HepG2 (cell line): ENCODE measurements around the gene UBE2O. TPM values are rescaled to one million over a fixed set of nuclear protein-coding genes. Genes with fewer than 3 reads are reported as not detected.

Source experiments
- ATF5 ChIP-seq: sonication (generic); formaldehyde crosslinking; IDR thresholded peaks from 2 replicates; pipeline ENCODE4 v1.4.0; 2020; ENCODE audit warnings: mild to moderate bottlenecking, low read depth, missing genetic modification reagents
- DZIP1 ChIP-seq: sonication (generic); formaldehyde crosslinking; IDR thresholded peaks from 2 replicates; pipeline ENCODE4 v1.5.0; 2020; ENCODE audit warnings: mild to moderate bottlenecking, missing genetic modification reagents
- ELF1 ChIP-seq: sonication (generic); formaldehyde crosslinking; IDR thresholded peaks from 2 replicates; pipeline ENCODE4 v1.4.0; 2020; ENCODE audit warnings: missing genetic modification reagents
- MXD1 ChIP-seq: sonication (generic); formaldehyde crosslinking; IDR thresholded peaks from 2 replicates; pipeline ENCODE4 v1.4.0; 2020; ENCODE audit warnings: mild to moderate bottlenecking, missing genetic modification reagents
- NFE2L2 ChIP-seq: fragments of 150-350 bp; IDR thresholded peaks from 2 replicates; pipeline ENCODE4 v1.6.1; 2014; ENCODE audit warnings: low read length
- SMARCC2 ChIP-seq: fragments of 450-650 bp; IDR thresholded peaks from 2 replicates; pipeline ENCODE4 v1.6.1; 2017; ENCODE audit warnings: antibody characterized with exemption, mild to moderate bottlenecking
- ZNF142 ChIP-seq: sonication (generic); formaldehyde crosslinking; IDR thresholded peaks from 2 replicates; pipeline ENCODE4 v1.4.0; 2020; ENCODE audit warnings: missing genetic modification reagents
- ZNF253 ChIP-seq: sonication (generic); formaldehyde crosslinking; IDR thresholded peaks from 2 replicates; pipeline ENCODE4 v1.8.0; 2022; ENCODE audit warnings: mild to moderate bottlenecking, missing genetic modification reagents, borderline replicate concordance
- ZNF3 ChIP-seq: IDR thresholded peaks from 2 replicates; pipeline ENCODE4 v1.7.0; 2017; ENCODE audit warnings: inconsistent platforms
- ZNF326 ChIP-seq: sonication (generic); formaldehyde crosslinking; IDR thresholded peaks from 2 replicates; pipeline ENCODE4 v1.4.0; 2020; ENCODE audit warnings: missing genetic modification reagents, borderline replicate concordance
- ZNF354B ChIP-seq: sonication (generic); formaldehyde crosslinking; IDR thresholded peaks from 2 replicates; pipeline ENCODE4 v1.8.0; 2022; ENCODE audit warnings: mild to moderate bottlenecking, missing genetic modification reagents
- ZNF883 ChIP-seq: sonication (generic); formaldehyde crosslinking; IDR thresholded peaks from 2 replicates; pipeline ENCODE4 v1.5.1; 2020; ENCODE audit warnings: mild to moderate bottlenecking, missing genetic modification reagents; ENCODE audit errors: not compliant biosample characterization
- polyA plus RNA-seq, 8 experiments: library from polyadenylated mRNA; depleted of rRNA in 3 of 8; stranded (reverse) in 7 of 8; unstranded in 1 of 8; fragments of >200 nt; fragmentation: Illumina TruSeq in 4 of 8; extraction: Trizol in 4 of 8; gene quantifications; 2 replicates each; pipeline versions ENCODE4 v1.2.1 to v1.2.3, GENCODE V29; 2011 to 2016; ENCODE audit warnings: low read depth in 4 of 8, missing spikeins in 1 of 8, mixed read lengths in 1 of 8; ENCODE audit not compliant: insufficient read depth in 1 of 8
- total RNA-seq, 5 experiments: library from RNA; depleted of rRNA; stranded (reverse); fragments of >200 nt; fragmentation: Illumina TruSeq; extraction: Trizol; gene quantifications; 2 replicates each; pipeline ENCODE4 v1.2.3, GENCODE V29; 2016; ENCODE audit warnings: low read depth in 1 of 5
- TF ChIP-seq, protein P1 (sequence below): sonication (generic); formaldehyde crosslinking; IDR thresholded peaks from 2 replicates; pipeline ENCODE4 v1.8.0; 2022; ENCODE audit warnings: low read depth, missing genetic modification reagents
- TF ChIP-seq, protein P2 (sequence below): sonication (generic); formaldehyde crosslinking; IDR thresholded peaks from 2 replicates; pipeline ENCODE4 v1.4.0; 2020; ENCODE audit warnings: mild to moderate bottlenecking, missing genetic modification reagents

The UBE2O gene
- total and polyA plus RNA-seq, 2 of the 13 experiments (the other 11 are each of a cell fraction or from before 2014, with no cell fraction given) = 21.5 to 23.5 TPM

DNA sequence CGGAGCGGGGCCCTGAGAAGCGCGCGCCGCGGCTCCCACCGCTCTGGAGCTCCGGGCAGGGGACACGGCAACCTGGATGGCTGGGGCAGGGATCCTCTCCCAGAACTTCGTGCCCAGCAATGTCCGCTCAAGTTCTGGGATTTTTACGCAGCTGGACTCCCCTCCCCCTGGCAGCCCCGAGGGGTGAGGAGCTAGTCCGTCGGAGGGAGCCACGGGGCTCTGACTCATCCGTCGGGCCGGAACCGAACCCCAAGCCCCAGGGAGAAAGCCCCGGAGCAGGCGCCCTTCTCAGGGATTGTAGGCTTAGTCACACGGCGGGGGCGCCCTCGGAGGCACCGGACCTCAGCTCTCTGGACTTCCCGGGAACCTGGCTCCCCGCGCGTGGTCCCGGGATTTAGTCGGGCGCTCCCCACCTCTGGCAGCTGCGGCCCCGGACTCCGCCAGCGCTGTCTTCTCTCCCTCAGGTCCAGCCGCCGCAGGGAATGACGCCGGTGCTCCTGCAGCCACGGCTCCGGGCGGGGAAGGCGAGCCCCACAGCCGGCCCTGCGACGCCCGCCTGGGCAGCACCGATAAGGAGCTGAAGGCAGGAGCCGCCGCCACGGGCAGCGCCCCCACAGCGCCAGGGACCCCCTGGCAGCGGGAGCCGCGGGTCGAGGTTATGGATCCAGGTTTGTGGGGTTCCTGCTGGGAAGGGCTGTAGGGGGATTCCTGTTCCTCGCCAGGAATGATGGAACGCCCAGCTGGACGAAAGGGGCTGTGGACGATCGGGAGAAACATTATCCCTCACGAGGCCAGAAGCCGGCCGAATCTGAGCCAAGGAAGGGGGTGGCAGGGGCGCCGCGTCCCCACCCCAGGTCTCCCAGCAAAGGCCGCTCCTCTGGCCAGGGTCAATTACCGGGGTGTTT, 67.7 kb downstream of the UBE2O start (continued):
- no peak for TF ChIP-seq ATF5
- no peak for TF ChIP-seq ZNF253 (CRISPR knock-in tag)
- TF ChIP-seq ZNF142 (CRISPR knock-in tag) = no peak
- TF ChIP-seq ELF1 (CRISPR knock-in tag) = peak; percentile 30; the same call in 1 of the 2 replicates
- TF ChIP-seq MXD1 (CRISPR knock-in tag) = peak; percentile 59; the same call in 1 of the 2 replicates
- no peak for TF ChIP-seq DZIP1 (CRISPR knock-in tag)
- peak; percentile 4; the same call in 1 of the 2 replicates for TF ChIP-seq ZNF354B (CRISPR knock-in tag)
- TF ChIP-seq ZNF3 (CRISPR knock-in tag) = no peak
- TF ChIP-seq, protein P1, sequence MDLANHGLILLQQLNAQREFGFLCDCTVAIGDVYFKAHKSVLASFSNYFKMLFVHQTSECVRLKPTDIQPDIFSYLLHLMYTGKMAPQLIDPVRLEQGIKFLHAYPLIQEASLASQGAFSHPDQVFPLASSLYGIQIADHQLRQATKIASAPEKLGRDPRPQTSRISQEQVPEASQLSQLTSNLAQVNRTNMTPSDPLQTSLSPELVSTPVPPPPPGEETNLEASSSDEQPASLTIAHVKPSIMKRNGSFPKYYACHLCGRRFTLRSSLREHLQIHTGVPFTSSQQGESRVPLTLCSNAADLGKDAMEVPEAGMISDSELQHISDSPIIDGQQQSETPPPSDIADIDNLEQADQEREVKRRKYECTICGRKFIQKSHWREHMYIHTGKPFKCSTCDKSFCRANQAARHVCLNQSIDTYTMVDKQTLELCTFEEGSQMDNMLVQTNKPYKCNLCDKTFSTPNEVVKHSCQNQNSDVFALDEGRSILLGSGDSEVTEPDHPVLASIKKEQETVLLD (CRISPR knock-in tag) = 0 out of 2 replicates have a peak, but pooled peaks have one; percentile 17
- TF ChIP-seq ZNF326 (CRISPR knock-in tag) = peak; percentile 85; the same call in 1 of the 2 replicates
- TF ChIP-seq SMARCC2 = no peak
- TF ChIP-seq NFE2L2 = no peak
- TF ChIP-seq, protein P2, sequence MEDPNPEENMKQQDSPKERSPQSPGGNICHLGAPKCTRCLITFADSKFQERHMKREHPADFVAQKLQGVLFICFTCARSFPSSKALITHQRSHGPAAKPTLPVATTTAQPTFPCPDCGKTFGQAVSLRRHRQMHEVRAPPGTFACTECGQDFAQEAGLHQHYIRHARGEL (CRISPR knock-in tag) = no peak
- no peak for TF ChIP-seq ZNF883 (CRISPR knock-in tag)
